H1 (cell line): Measurements from ENCODE around the gene ALK. TPM values are rescaled to one million over a fixed set of nuclear protein-coding genes. Genes with fewer than 3 reads are reported as not detected.

Experiments used
- CTCF ChIA-PET: fragments of 300-600 bp; sonication (Branson Sonifier 250); formaldehyde crosslinking; loops from one replicate; lab custom pipeline; 2021; ENCODE audit not compliant: partially characterized antibody; lab: Charles Lee
- POLR2A ChIA-PET: fragments of 300-600 bp; sonication (Branson Sonifier 250); formaldehyde crosslinking; loops from one replicate; lab custom pipeline; 2021; ENCODE audit warnings: inconsistent platforms; ENCODE audit not compliant: partially characterized antibody; lab: Charles Lee
- DNase-seq, 2 experiments: peaks; one replicate each; pipeline versions ENCODE4 v3.0.0 to v3.0.0-alpha.2; 2010 to 2022; ENCODE audit warnings: low spot score in 2 of 2, low read depth in 1 of 2, mixed read lengths in 1 of 2
- FAIRE-seq: peaks from 2 replicates; lab custom pipeline; 2011; peaks lifted over from hg19 to GRCh38; lab: Jason Lieb, UNC
- H2AFZ ChIP-seq: 2 replicates; pipeline ENCODE4 v1.8.1; 2012; ENCODE audit warnings: low read length, inconsistent platforms
- H2AK5ac ChIP-seq: 2 replicates; pipeline ENCODE4 v1.6.1; 2013; ENCODE audit warnings: low read depth, low read length
- H2BK120ac ChIP-seq: replicated peaks from 2 replicates; pipeline ENCODE3; 2013; ENCODE audit warnings: low read depth, low read length, inconsistent platforms
- H2BK12ac ChIP-seq: 2 replicates; pipeline ENCODE4 v1.6.1; 2013; ENCODE audit warnings: low read depth, low read length
- H2BK15ac ChIP-seq: 2 replicates; pipeline ENCODE4 v1.6.1; 2013; ENCODE audit warnings: low read length
- H2BK20ac ChIP-seq: 2 replicates; pipeline ENCODE4 v1.6.1; 2013; ENCODE audit warnings: low read length
- H2BK5ac ChIP-seq: 2 replicates; pipeline ENCODE4 v1.6.1; 2013; ENCODE audit warnings: low read depth, low read length
- H3K14ac ChIP-seq: 2 replicates; pipeline ENCODE4 v1.6.1; 2013; ENCODE audit warnings: inconsistent platforms; ENCODE audit not compliant: insufficient read length
- H3K18ac ChIP-seq: 2 replicates; pipeline ENCODE4 v1.6.1; 2013; ENCODE audit warnings: low read length; ENCODE audit errors: extremely low read depth
- H3K23ac ChIP-seq: 2 replicates; pipeline ENCODE4 v1.6.1; 2013; ENCODE audit warnings: inconsistent platforms; ENCODE audit not compliant: insufficient read length
- H3K23me2 ChIP-seq: 2 replicates; pipeline ENCODE4 v1.6.1; 2013; ENCODE audit warnings: low read depth, low read length
- H3K27ac ChIP-seq: 2 replicates; pipeline ENCODE4 v1.6.1; 2011; ENCODE audit warnings: low read depth, low read length, inconsistent platforms
- H3K27me3 ChIP-seq, 4 experiments: replicated peaks in 1 of 4; 1 replicate in 1 of 4; 2 replicates in 3 of 4; pipeline versions ENCODE4 v1.6.1 to v1.8.1; 2011 to 2013; ENCODE audit warnings: low read length in 3 of 4, mild to moderate bottlenecking in 3 of 4, inconsistent platforms in 2 of 4, mixed read lengths in 2 of 4, moderate library complexity in 1 of 4; ENCODE audit not compliant: control insufficient read depth in 3 of 4, insufficient read depth in 3 of 4; ENCODE audit errors: extremely low read depth in 1 of 4
- H3K36me3 ChIP-seq, 4 experiments: 2 replicates each; pipeline versions ENCODE4 v1.6.1 to v1.8.1; 2011 to 2013; ENCODE audit warnings: mild to moderate bottlenecking in 4 of 4, low read length in 3 of 4, moderate library complexity in 2 of 4, control low read depth in 1 of 4, inconsistent platforms in 1 of 4; ENCODE audit not compliant: insufficient read depth in 4 of 4, control insufficient read depth in 2 of 4
- H3K4ac ChIP-seq: replicated peaks from 2 replicates; pipeline ENCODE3; 2013; ENCODE audit warnings: low read length, low read depth, mixed read lengths, inconsistent platforms; ENCODE audit not compliant: insufficient read length
- H3K4me1 ChIP-seq, 4 experiments: replicated peaks in 1 of 4; 1 replicate in 1 of 4; 2 replicates in 3 of 4; pipeline versions ENCODE4 v1.6.1 to v1.8.1; 2011 to 2013; ENCODE audit warnings: low read length in 3 of 4, inconsistent platforms in 2 of 4, mixed read lengths in 1 of 4; ENCODE audit not compliant: insufficient read depth in 4 of 4, control insufficient read depth in 3 of 4
- H3K4me2 ChIP-seq, 2 experiments: 2 replicates each; pipeline versions ENCODE4 v1.6.1 to v1.8.1; 2011 to 2013; ENCODE audit warnings: low read depth in 2 of 2, low read length in 2 of 2, control low read depth in 1 of 2, inconsistent platforms in 1 of 2, mild to moderate bottlenecking in 1 of 2; ENCODE audit not compliant: insufficient read depth in 1 of 2
- H3K4me3 ChIP-seq, 4 experiments: fragments of 200-600, 300-600 bp in 1 of 4; sonication (generic), shearing (Covaris generic), sonication (Bioruptor Twin) in 1 of 4; 2 replicates each; pipeline versions ENCODE4 v1.5.1 to v1.8.1; 2011 to 2016; ENCODE audit warnings: low read length in 4 of 4, low read depth in 3 of 4, control low read depth in 2 of 4, inconsistent platforms in 2 of 4, mild to moderate bottlenecking in 2 of 4, mixed read lengths in 1 of 4, moderate library complexity in 1 of 4; ENCODE audit not compliant: insufficient read depth in 2 of 4; ENCODE audit errors: extremely low read depth in 1 of 4
- H3K56ac ChIP-seq: replicated peaks from 2 replicates; pipeline ENCODE3; 2013; ENCODE audit warnings: low read depth, mild to moderate bottlenecking, mixed read lengths, low read length, inconsistent platforms; ENCODE audit not compliant: insufficient read length
- H3K79me1 ChIP-seq: 2 replicates; pipeline ENCODE4 v1.6.1; 2013; ENCODE audit warnings: low read depth, low read length, control low read depth
- H3K79me2 ChIP-seq, 2 experiments: 2 replicates each; pipeline versions ENCODE4 v1.6.1 to v1.8.1; 2012 to 2013; ENCODE audit warnings: low read length in 2 of 2, mild to moderate bottlenecking in 2 of 2, inconsistent platforms in 1 of 2; ENCODE audit not compliant: insufficient read depth in 2 of 2, control insufficient read depth in 1 of 2
- H3K9ac ChIP-seq, 4 experiments: replicated peaks in 1 of 4; 1 replicate in 1 of 4; 2 replicates in 3 of 4; pipeline versions ENCODE4 v1.6.1 to v1.8.1; 2011 to 2013; ENCODE audit warnings: low read depth in 3 of 4, low read length in 3 of 4, control low read depth in 2 of 4, mild to moderate bottlenecking in 2 of 4, moderate library complexity in 2 of 4, inconsistent platforms in 1 of 4; ENCODE audit errors: extremely low read depth in 1 of 4
- H3K9me3 ChIP-seq, 2 experiments: 2 replicates each; pipeline versions ENCODE4 v1.6.1 to v1.8.1; 2012 to 2013; ENCODE audit warnings: mild to moderate bottlenecking in 2 of 2, moderate library complexity in 2 of 2, control low read depth in 1 of 2, inconsistent platforms in 1 of 2, low read depth in 1 of 2, low read length in 1 of 2, mixed read lengths in 1 of 2; ENCODE audit not compliant: insufficient read depth in 2 of 2
- H4K20me1 ChIP-seq, 2 experiments: replicated peaks in 1 of 2; 2 replicates each; pipeline versions ENCODE3 to v1.8.1; 2011 to 2013; ENCODE audit warnings: inconsistent platforms in 2 of 2, low read length in 2 of 2, mild to moderate bottlenecking in 1 of 2; ENCODE audit not compliant: insufficient read depth in 2 of 2, control insufficient read depth in 1 of 2
- H4K5ac ChIP-seq: 2 replicates; pipeline ENCODE4 v1.6.1; 2013; ENCODE audit warnings: low read length, low read depth, mixed read lengths, inconsistent platforms; ENCODE audit not compliant: insufficient read length
- H4K8ac ChIP-seq: 2 replicates; pipeline ENCODE4 v1.8.0; 2013; ENCODE audit warnings: mild to moderate bottlenecking, moderate library complexity, low read length, inconsistent platforms; ENCODE audit not compliant: insufficient read depth; ENCODE audit errors: extremely low read depth
- H4K91ac ChIP-seq: replicated peaks from 2 replicates; pipeline ENCODE3; 2013; ENCODE audit warnings: low read length, mixed read lengths, inconsistent platforms; ENCODE audit not compliant: insufficient read length
- CTCF ChIP-seq, 3 experiments: IDR thresholded peaks; 1 replicate in 2 of 3; 2 replicates in 1 of 3; pipeline versions ENCODE4 v1.5.1 to v1.6.1; 2011; ENCODE audit warnings: low read length in 3 of 3, mild to moderate bottlenecking in 3 of 3, inconsistent platforms in 2 of 3, low read depth in 1 of 3, moderate library complexity in 1 of 3; ENCODE audit not compliant: insufficient read depth in 1 of 3; ENCODE audit errors: control extremely low read depth in 1 of 3
- EGR1 ChIP-seq: IDR thresholded peaks from 2 replicates; pipeline ENCODE4 v1.6.1; 2011; ENCODE audit warnings: low read depth, low read length, borderline replicate concordance
- SIN3A ChIP-seq, 2 experiments: IDR thresholded peaks in 1 of 2; conservative IDR thresholded peaks in 1 of 2; 2 replicates each; pipeline ENCODE4 v1.6.1; 2011 to 2012; ENCODE audit warnings: low read length in 2 of 2, improper control_type of control experiment in 1 of 2, low read depth in 1 of 2, mild to moderate bottlenecking in 1 of 2
- TAF7 ChIP-seq: optimal IDR thresholded peaks from 2 replicates; pipeline ENCODE3; 2011; ENCODE audit warnings: low read depth, mild to moderate bottlenecking, inconsistent platforms, low read length, moderate library complexity, borderline replicate concordance
- WGBS, 2 experiments: shearing (Covaris generic) in 1 of 2; methylation state at CpG; one replicate each; pipeline versions ENCODE4 v1.1.6 to v1.1.7; 2013 to 2015; ENCODE audit warnings: low lambda C conversion rate in 2 of 2, mixed read lengths in 2 of 2, inconsistent platforms in 1 of 2, low coverage in 1 of 2, missing lambda C conversion rate in 1 of 2; ENCODE audit not compliant: insufficient replicate concordance in 2 of 2, insufficient coverage in 1 of 2, insufficient read length in 1 of 2; ENCODE audit errors: extremely low coverage in 1 of 2, missing lambda C conversion rate in 1 of 2; 5-methylcytosine and 5-hydroxymethylcytosine counted together
- polyA plus RNA-seq, 7 experiments: library from polyadenylated mRNA; depleted of rRNA in 3 of 7; stranded (reverse) in 5 of 7; unstranded in 2 of 7; fragments of >200 nt in 5 of 7; fragments of 200-250 nt in 2 of 7; gene quantifications; 1 replicate in 5 of 7; 2 replicates in 1 of 7; 4 replicates in 1 of 7; pipeline versions ENCODE4 v1.2.1 to v1.2.3, GENCODE V29; 2011 to 2013; ENCODE audit warnings: missing spikeins in 2 of 7, mixed read lengths in 2 of 7
- total RNA-seq: library from RNA; stranded (reverse); fragmentation: NEBNext Ultra II Directional; extraction: Animal tissue kit (Norgen Biotek cat#: 25700); gene quantifications from 2 replicates; pipeline ENCODE4 v1.2.1, GENCODE V29; 2021
- TF ChIP-seq, protein P1 (sequence below): IDR thresholded peaks from 2 replicates; pipeline ENCODE4 v1.6.1; 2012; ENCODE audit warnings: inconsistent platforms

Gene ALK
- total and polyA plus RNA-seq, 2 of the 8 experiments (the other 6 are each of a cell fraction or from before 2014, with no cell fraction given) = 0.02 to 0.09 TPM

DNA sequence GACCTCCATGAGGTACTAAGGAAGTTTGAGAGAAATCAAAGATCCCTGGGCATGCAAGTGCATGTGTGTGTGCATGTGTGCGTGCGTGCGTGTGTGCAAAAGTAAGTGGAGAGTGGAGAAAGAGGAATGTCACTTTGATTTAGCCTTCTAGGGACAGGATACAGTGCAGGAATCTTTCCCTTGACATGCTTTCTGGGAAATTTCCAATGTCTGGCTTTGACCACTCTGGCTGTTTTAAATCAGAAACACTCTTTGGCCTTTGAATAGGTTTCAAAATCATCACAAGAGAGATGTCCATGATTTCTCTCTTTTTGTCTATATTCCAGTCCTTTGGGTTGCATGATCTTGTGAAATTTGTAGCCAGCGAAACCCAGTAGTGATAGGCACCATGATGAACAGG is 162.0 kb downstream of the ALK start:
- H2BK20ac ChIP-seq = no peak overlapping the region
- no peak overlapping the region for H3K4me3 ChIP-seq
- no peak overlapping the region for H3K18ac ChIP-seq
- no peaks in the 10 kb centered on the region for H3K79me1 ChIP-seq
- H4K91ac ChIP-seq = no peak overlapping the region
- H3K9me3 ChIP-seq = no peaks in the 10 kb centered on the region
- H2AFZ ChIP-seq = no peak overlapping the region
- ChIA-PET CTCF (no interaction called here), POLR2A (no interaction called here)
- no peak overlapping the region for H3K4me2 ChIP-seq
- no peak overlapping the region for H2BK12ac ChIP-seq
- no peak overlapping the region for H3K56ac ChIP-seq
- peaks cover 0 to 2% (median 0%) of the 10 kb centered on the region in 4 experiments; a peak in 3 of 7 replicates for H3K27me3 ChIP-seq
- no peak overlapping the region for H4K5ac ChIP-seq
- H3K27ac ChIP-seq = no peak overlapping the region
- H3K4me1 ChIP-seq = no peaks in the 10 kb centered on the region
- no peak for FAIRE-seq
- H4K8ac ChIP-seq = no peak overlapping the region
- no peak overlapping the region for H3K4ac ChIP-seq
- H3K36me3 ChIP-seq = no peaks in the 10 kb centered on the region
- H2BK5ac ChIP-seq = no peak overlapping the region
- no peak overlapping the region for H2BK15ac ChIP-seq
- H3K79me2 ChIP-seq = no peaks in the 10 kb centered on the region
- H2AK5ac ChIP-seq = no peak overlapping the region
- H3K23me2 ChIP-seq = no peaks in the 10 kb centered on the region
- H3K23ac ChIP-seq = no peak overlapping the region
- no peak overlapping the region for H3K14ac ChIP-seq
- 93% methylated on average over 4 of the region's 4 CpGs; no CpG with 5 or more reads in 1 of the 2 experiments for WGBS, 2 experiments
- H2BK120ac ChIP-seq = no peak overlapping the region
- no peak overlapping the region for H3K9ac ChIP-seq
- no peaks in the 10 kb centered on the region for H4K20me1 ChIP-seq
- no peak for DNase-seq
- TF ChIP-seq SIN3A (conservative IDR thresholded peaks at IDR 0.05 in 1 of 2, IDR thresholded peaks at IDR 0.05 in 1 of 2; ENCODE audit: low read depth in 1 of 2, low read length in 2 of 2) = no peak
- no peak for TF ChIP-seq TAF7
- TF ChIP-seq, protein P1, sequence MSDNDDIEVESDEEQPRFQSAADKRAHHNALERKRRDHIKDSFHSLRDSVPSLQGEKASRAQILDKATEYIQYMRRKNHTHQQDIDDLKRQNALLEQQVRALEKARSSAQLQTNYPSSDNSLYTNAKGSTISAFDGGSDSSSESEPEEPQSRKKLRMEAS = no peak
- TF ChIP-seq CTCF (IDR thresholded peaks at IDR 0.05; ENCODE audit: control extremely low read depth in 1 of 3, insufficient read depth in 1 of 3, low read depth in 1 of 3, low read length in 3 of 3) = no peak
- no peak for TF ChIP-seq EGR1
